ENCODE measurements around the gene WDR70.

DNA sequence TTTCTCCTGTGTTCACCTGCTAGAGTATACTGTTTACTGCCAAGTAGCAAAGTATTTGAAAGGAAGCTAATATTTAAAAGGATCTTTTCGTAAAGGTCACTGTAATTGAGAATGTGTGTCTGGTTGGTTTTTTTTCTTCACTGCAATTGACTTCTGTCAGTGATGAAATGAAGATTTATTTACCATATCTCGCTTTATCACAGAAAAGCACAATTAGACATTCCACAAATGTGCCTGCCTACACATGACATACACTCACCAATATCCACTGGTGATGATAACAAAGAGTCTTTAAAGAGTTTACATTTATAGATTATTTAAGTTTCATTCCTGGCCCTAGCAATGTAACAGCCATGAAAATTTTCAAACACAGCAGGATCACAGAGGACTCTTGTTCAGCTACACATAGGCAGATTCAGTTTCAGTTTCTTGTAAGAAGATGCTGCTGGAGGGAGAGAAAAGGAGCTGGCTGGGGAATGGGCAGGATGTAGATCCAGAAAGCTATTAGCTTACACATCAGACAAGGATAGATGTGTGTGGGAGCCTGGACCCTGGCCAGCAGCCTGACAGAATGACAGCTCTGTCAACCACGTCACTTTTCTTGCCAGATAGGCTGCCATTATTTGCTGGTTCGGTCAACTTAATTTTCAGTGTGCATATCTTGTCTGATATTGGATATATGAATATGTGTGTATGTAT is 356.7 kb downstream of the WDR70 start:
- TF ChIP-seq, protein P1, sequence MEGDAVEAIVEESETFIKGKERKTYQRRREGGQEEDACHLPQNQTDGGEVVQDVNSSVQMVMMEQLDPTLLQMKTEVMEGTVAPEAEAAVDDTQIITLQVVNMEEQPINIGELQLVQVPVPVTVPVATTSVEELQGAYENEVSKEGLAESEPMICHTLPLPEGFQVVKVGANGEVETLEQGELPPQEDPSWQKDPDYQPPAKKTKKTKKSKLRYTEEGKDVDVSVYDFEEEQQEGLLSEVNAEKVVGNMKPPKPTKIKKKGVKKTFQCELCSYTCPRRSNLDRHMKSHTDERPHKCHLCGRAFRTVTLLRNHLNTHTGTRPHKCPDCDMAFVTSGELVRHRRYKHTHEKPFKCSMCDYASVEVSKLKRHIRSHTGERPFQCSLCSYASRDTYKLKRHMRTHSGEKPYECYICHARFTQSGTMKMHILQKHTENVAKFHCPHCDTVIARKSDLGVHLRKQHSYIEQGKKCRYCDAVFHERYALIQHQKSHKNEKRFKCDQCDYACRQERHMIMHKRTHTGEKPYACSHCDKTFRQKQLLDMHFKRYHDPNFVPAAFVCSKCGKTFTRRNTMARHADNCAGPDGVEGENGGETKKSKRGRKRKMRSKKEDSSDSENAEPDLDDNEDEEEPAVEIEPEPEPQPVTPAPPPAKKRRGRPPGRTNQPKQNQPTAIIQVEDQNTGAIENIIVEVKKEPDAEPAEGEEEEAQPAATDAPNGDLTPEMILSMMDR (conservative IDR thresholded peaks at IDR 0.05) = no peak
- TF ChIP-seq ZFX (IDR thresholded peaks at IDR 0.05) = no peak

Data from C4-2B (cell line).